IPS-18a (cell line): Measurements from ENCODE around the gene SF3A1.

Experiments
- H3K27ac ChIP-seq: one replicate; pipeline ENCODE4 v1.5.1; 2013; ENCODE audit warnings: low read length
- H3K27me3 ChIP-seq: one replicate; pipeline ENCODE4 v1.6.1; 2013; ENCODE audit warnings: mild to moderate bottlenecking, low read length; ENCODE audit not compliant: control insufficient read depth, insufficient read depth
- H3K36me3 ChIP-seq: one replicate; pipeline ENCODE4 v1.6.1; 2013; ENCODE audit warnings: low read depth, low read length; ENCODE audit not compliant: control insufficient read depth
- H3K4me1 ChIP-seq: one replicate; pipeline ENCODE4 v1.6.1; 2013; ENCODE audit warnings: low read depth, low read length; ENCODE audit not compliant: control insufficient read depth
- H3K4me3 ChIP-seq: one replicate; pipeline ENCODE4 v1.5.1; 2013; ENCODE audit warnings: low read length
- H3K9ac ChIP-seq: one replicate; pipeline ENCODE4 v1.6.1; 2013; ENCODE audit warnings: mild to moderate bottlenecking, low read length, moderate library complexity
- H3K9me3 ChIP-seq: one replicate; pipeline ENCODE4 v1.6.1; 2013; ENCODE audit warnings: low read depth, low read length; ENCODE audit not compliant: control insufficient read depth

Gene SF3A1

DNA sequence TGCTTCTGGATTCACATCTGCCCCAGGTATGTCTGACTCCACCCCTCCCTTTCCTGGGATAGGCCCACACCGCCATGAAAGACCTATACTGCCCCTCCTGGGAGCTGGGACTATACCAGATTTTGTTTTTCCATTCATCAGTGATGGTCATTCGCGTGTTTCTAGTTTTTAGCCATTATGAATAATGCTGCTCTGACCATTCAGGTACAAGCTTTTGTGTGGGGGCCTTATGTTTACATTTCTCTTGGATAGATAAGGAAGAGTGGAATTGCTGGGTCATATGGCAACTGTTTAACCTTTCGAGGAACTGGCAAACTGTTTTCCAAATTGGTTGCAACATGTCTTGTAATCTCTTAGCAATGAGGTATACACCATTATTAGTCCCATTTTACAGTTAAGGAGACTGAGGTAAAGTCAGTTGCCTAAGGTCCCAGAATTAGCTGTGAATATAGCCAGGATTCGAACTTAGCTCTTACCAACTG, 28.8 kb downstream of the SF3A1 start:
- H3K36me3 ChIP-seq, result peaks cover 12% of the 10 kb centered on the region
- H3K4me3 ChIP-seq, result peak overlapping the region; percentile 61
- no peaks in the 10 kb centered on the region for H3K27me3 ChIP-seq
- peaks cover 13% of the 10 kb centered on the region for H3K4me1 ChIP-seq
- H3K9ac ChIP-seq, result no peak overlapping the region
- no peaks in the 10 kb centered on the region for H3K9me3 ChIP-seq
- H3K27ac ChIP-seq, result no peak overlapping the region

DNA sequence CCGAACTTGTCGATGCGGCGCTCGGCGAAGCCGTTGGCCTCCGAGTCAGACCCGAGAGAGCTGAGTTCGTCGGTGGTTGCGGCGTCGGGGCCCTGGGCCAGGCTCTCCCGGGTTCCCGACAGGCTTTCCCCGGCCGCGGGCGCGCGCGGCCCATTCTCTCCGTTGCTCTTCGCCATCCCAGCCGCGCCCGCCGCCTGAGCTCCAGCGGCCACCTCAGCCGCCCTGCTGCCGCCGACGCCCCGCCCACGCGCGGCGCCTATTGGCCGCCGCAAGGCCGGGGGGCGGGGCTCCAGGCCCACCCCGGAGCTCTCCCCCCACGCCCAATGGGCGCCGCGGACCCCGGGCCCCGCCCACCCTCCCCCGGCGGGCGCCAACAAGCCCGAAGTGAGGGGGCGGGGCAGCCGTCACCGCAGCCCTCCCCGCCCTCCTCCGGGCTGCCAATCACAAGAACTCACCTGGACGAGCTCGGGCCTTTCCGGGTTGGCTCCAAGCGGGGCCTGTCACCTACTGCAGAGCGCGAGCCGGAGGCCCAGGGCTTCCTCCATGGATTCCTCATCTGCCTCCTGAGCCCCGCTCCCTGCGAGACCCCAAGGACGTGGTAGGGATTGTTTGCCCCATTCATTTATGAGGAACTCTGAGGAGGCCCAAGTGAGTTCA, 29.9 kb downstream of the SF3A1 start, which contains the start of gene TBC1D10A:
Gene TBC1D10A (minus strand): TSS at position 236 of the 657 bp plus-strand sequence. CDS start 60 bp downstream, at position 176.
- no peak within 1 kb of the TSS for H3K27ac ChIP-seq

DNA sequence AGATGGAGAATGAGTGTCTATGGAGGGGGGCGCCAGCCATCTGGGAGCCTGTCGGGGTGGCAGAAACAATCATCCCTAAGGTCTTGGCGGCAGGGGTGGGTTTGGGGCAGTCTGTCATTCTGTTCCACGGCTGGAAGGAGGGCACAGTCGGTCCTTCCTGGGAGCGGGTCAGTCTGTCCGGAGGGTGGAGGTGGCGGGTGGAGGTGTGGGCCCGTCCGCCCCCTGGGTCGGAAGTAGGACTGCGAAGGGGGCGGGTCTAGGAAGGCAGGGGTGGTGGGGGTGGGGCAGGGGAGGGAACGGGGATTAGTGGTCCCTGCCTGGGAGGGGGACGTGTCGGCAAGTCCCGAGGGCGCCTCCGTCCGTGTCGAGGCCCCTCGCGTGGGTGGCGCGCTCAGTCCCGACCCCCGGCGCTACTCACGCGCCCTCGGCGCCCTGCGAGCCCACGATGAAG, 30.4 kb downstream of the SF3A1 start:
- no peak overlapping the region for H3K27ac ChIP-seq
- H3K27me3 ChIP-seq, result no peaks in the 10 kb centered on the region
- peaks cover 4% of the 10 kb centered on the region for H3K36me3 ChIP-seq
- H3K4me1 ChIP-seq, result peaks cover 13% of the 10 kb centered on the region
- no peaks in the 10 kb centered on the region for H3K9me3 ChIP-seq
- H3K9ac ChIP-seq, result no peak overlapping the region
- H3K4me3 ChIP-seq, result peak overlapping the region; percentile 76

More for the DNA sequence above, 29.9 kb downstream of the SF3A1 start, which contains the start of gene TBC1D10A:
- peak within 1 kb of the TSS; percentile 76 for H3K4me3 ChIP-seq
- H3K4me1 ChIP-seq, result peaks cover 13% of the 10 kb centered on the region
- H3K9ac ChIP-seq, result peak within 1 kb of the TSS; percentile 30
- peaks cover 4% of the 10 kb centered on the region for H3K36me3 ChIP-seq
- H3K9me3 ChIP-seq, result no peaks in the 10 kb centered on the region
- H3K27me3 ChIP-seq, result no peaks in the 10 kb centered on the region

DNA sequence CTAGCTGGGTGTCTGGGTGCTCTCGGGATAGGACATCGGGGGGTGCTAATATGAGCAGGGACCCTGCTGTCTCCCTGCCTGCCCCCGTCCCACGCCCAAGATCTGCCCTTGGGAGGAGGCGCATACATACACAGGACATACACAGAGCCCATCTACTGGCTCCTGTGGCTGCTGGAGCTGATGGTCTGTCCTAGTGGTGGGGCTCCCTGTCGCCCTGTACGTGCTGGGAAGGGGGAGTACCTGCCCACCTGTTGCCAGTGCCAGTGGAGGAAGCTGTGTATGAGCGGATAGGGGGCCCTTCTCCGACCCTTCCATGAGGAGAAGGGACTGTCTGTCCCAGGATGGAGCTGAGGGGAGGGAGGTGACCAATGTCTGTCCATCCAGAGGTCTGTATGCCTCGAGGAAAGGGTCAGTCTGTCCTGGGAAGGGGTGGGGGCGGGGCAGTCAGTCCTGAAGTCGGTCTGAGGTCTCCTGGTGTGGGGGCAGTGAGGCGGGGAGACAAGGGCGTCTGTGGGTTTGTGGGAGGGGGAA, 30.9 kb downstream of the SF3A1 start:
- H3K4me3 ChIP-seq, result peak overlapping the region; percentile 76
- H3K9ac ChIP-seq, result no peak overlapping the region
- H3K36me3 ChIP-seq, result peaks cover 3% of the 10 kb centered on the region
- H3K27me3 ChIP-seq, result no peaks in the 10 kb centered on the region
- no peaks in the 10 kb centered on the region for H3K9me3 ChIP-seq
- peaks cover 13% of the 10 kb centered on the region for H3K4me1 ChIP-seq
- H3K27ac ChIP-seq, result no peak overlapping the region

DNA sequence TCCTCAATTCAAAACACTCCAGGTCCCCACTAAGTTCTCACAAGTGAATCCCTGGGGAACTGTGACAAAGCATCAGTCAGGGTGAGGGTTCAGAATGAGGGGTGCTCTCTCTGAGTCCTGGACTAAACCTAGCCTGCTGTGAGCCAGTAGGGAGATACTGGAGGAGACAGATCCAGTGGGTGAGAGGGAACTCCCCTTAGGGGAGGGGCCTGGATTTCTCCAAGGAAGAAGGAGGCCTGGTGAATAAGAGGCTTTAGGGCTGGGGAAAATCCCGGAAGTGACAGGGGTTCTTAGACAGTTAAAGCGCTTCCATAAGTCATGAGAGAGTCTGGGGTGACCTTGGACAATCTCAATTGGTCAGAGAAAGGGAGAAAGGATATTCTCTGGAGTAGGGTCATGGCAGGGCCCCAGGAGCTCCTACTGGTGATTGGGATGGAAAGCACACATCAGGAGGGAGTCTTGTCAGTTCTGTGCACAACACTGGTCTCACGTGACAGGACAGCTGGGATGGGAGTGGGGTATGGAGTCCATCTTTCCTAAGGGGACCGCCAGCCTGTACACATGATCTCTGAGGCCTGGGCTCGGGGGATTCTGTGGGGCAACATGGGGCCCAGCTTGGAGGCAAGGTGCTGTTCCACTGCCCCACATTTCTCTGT, 31.5 kb downstream of the SF3A1 start:
- Histone ChIP-seq H3K9me3 (no peaks in the 10 kb centered on the region), H3K4me1 (peaks cover 13% of the 10 kb centered on the region), H3K27ac (no peak overlapping the region)

DNA sequence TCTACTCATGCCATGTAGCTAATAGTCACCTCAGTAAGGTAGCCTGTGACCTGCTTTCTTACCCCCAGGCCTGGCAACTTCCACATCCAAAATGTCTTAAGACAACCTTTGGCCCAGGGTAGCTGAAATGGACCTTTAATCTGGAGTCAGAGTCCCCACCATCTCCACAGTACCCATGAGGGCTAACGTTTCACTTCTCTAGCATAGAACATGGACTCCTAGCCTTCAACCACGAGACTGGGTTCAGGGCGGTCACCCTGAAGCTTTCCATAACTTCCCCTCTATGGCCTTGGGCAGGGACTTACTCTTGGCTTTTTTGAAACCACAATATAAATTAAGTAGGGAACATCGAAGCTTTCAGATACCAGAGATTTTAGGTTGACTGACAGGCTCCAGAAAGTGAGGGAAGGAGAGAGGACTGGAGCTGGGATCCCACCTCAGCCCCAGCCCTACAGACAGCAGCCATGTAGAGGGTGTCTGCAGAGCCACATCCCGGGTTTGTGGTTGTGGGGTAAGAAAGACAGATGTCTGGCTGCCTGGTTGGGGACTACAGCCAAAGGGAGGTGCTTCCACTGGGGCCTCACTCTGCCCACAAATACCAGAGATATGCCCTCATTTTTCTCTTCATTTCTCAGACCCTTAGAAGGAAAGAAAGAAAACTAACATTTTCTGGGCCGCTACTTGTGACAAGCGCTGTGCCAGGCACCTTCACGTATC, 32.5 kb downstream of the SF3A1 start:
- no peak overlapping the region for H3K4me3 ChIP-seq
- H3K27ac ChIP-seq, result no peak overlapping the region
- no peak overlapping the region for H3K9ac ChIP-seq
- H3K27me3 ChIP-seq, result no peaks in the 10 kb centered on the region
- H3K36me3 ChIP-seq, result no peaks in the 10 kb centered on the region
- H3K4me1 ChIP-seq, result peaks cover 13% of the 10 kb centered on the region
- no peaks in the 10 kb centered on the region for H3K9me3 ChIP-seq

More for the DNA sequence above, 31.5 kb downstream of the SF3A1 start:
- Histone ChIP-seq H3K36me3 (no peaks in the 10 kb centered on the region), H3K4me3 (peak overlapping the region; percentile 76), H3K27me3 (no peaks in the 10 kb centered on the region), H3K9ac (no peak overlapping the region)

DNA sequence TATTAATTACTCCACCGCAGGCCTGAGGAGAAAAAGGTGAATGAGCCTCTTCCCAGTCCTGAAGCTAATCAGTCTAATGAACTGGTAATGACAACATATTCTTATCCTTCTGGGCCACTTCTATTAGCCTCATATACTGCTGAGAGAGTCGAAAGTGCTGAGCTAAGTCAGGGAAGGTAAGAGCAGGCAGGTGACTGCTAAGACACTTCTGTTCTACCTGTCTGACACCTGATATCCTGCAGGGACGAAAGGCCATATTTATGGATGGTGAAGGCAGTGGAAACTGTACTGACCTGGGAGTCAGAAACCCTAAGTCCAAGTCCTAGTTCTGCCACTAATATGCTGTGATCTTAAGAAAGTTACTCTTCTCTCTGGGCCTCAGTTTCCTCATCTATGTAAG, 33.4 kb downstream of the SF3A1 start:
- Histone ChIP-seq H3K4me3 (no peak overlapping the region), H3K4me1 (peaks cover 13% of the 10 kb centered on the region), H3K9ac (no peak overlapping the region), H3K9me3 (no peaks in the 10 kb centered on the region), H3K27me3 (no peaks in the 10 kb centered on the region), H3K36me3 (no peaks in the 10 kb centered on the region), H3K27ac (no peak overlapping the region)

DNA sequence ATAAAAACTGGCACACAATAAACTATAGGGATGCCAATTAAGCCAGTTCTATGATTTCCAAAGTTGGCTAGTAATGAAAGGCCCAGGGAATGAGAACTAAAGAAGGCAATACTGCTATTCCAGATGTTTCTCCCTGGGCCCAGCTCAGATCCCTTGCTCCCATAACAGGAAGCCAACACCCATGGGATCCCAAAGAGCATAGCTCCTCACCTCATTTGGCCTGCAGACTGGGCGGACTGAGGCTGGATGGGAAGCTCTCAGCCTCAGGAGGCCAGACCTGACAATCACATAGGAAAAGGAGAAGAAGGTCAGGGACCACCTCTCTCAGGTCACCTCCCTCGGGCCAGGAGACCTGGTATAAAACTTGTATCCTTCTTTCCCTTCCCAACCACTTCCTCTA, 35.2 kb downstream of the SF3A1 start:
- no peak overlapping the region for H3K4me3 ChIP-seq
- H3K9me3 ChIP-seq, result no peaks in the 10 kb centered on the region
- peaks cover 3% of the 10 kb centered on the region for H3K4me1 ChIP-seq
- H3K27ac ChIP-seq, result no peak overlapping the region
- no peak overlapping the region for H3K9ac ChIP-seq
- no peaks in the 10 kb centered on the region for H3K27me3 ChIP-seq
- H3K36me3 ChIP-seq, result no peaks in the 10 kb centered on the region

DNA sequence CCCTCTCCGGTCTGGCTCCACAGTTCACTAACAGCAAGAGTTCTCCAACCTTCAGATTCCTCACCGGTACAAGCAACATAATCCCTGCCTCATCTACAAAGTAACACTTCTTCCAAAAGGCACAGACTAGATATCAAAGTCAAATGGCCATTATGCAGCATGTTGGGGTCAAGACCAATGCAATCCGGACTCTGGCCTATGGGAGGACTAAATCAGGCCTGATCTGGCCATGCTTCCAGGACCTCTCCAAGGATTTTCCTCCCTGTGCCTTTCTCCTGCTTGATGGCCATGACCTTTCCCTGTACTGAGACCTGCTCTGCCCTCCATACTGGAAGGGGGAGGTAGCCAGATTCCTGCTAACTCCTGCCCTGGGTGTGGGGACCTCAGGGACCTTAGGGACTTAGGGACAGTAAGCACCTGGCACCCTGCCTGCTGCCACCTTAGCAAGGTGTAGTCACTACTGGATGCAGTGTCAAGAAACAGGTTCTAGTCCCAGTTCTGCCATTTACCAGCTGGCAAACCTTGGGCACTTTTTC, 36.6 kb downstream of the SF3A1 start:
- H3K4me1 ChIP-seq, result no peaks in the 10 kb centered on the region
- no peak overlapping the region for H3K27ac ChIP-seq
- no peaks in the 10 kb centered on the region for H3K36me3 ChIP-seq
- H3K9ac ChIP-seq, result no peak overlapping the region
- H3K4me3 ChIP-seq, result no peak overlapping the region
- H3K27me3 ChIP-seq, result no peaks in the 10 kb centered on the region
- H3K9me3 ChIP-seq, result no peaks in the 10 kb centered on the region

DNA sequence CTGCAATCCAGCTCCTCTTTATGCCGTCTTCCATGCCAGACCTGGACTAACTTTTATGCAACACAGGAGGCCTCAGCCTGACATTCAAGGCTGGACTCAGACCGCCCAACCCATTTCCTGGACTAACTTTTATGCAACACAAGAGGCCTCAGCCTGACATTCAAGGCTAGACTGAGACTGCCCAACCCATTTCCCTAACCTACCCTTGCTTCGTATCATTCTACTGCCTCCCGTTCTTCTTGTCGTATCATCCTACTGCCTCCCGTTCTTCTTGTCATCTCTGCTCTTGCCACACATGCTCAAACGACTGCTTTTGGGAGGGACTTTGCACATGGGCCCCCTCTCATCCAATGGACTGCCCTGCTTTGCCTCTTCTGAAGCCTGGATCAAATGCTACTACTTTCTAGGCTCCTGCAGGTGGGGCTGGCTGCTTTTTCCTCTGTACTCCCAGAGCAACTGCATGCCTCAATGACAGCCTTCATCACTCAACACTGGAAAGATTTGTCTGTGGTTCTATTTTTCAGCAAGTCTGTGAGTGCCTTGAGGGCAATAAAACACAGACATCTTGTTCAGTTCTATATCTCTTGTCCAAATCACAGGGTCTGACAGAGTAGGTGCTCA, 37.8 kb downstream of the SF3A1 start:
- Histone ChIP-seq H3K27ac (no peak overlapping the region), H3K4me1 (no peaks in the 10 kb centered on the region), H3K27me3 (no peaks in the 10 kb centered on the region), H3K9me3 (no peaks in the 10 kb centered on the region), H3K36me3 (no peaks in the 10 kb centered on the region), H3K9ac (no peak overlapping the region), H3K4me3 (no peak overlapping the region)

DNA sequence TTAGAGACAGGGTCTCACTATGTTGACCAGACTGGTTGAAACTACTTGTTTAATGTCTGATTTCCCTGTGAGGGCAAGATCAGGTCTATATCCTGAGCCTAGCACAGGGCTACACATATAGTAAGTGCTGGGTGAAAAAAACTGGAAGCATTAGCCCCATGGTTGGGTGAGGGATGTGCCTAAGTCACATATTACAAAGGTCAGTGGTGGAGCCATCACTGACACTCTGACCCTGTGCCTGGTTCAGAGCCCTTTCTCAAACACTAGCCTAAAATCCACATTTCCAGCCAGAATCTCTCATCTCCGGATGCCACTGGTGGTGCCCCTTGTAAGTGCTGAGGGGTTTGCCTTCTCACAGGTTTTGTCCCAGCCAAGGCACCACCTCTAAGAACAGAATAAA, 38.9 kb downstream of the SF3A1 start:
- no peaks in the 10 kb centered on the region for H3K4me1 ChIP-seq
- no peaks in the 10 kb centered on the region for H3K27me3 ChIP-seq
- no peaks in the 10 kb centered on the region for H3K9me3 ChIP-seq
- no peak overlapping the region for H3K4me3 ChIP-seq
- no peaks in the 10 kb centered on the region for H3K36me3 ChIP-seq
- H3K9ac ChIP-seq, result no peak overlapping the region
- no peak overlapping the region for H3K27ac ChIP-seq
